DOHH2 (cell line): Measurements from ENCODE around the gene NCAN.

Experiments
- CTCF ChIP-seq: fragments of 200-600 bp; sonication (generic); IDR thresholded peaks from one replicate; pipeline ENCODE4 v1.5.1; 2014; ENCODE audit warnings: antibody characterized with exemption, mild to moderate bottlenecking, low read depth, low read length; ENCODE audit not compliant: poor library complexity, severe bottlenecking
- EZH2phosphoT487 ChIP-seq: fragments of 200-600 bp; sonication (generic); IDR thresholded peaks from 2 replicates; pipeline ENCODE4 v1.6.1; 2017; ENCODE audit warnings: borderline replicate concordance, mild to moderate bottlenecking, antibody characterized with exemption, low read length, moderate library complexity, mixed read lengths

GRCh38 chr19:19260417-19261214, 48.9 kb downstream of the NCAN start:
- TF ChIP-seq CTCF (no peak), EZH2phosphoT487 (no peak)
